Testis (tissue), 2 donors: ENCODE results near the gene SND1.

Experiments used
- CTCF ChIP-seq, 3 experiments: fragments of 450-650 bp in 2 of 3; fragments of 200-600 bp in 1 of 3; sonication (generic) in 1 of 3; IDR thresholded peaks; one replicate each; pipeline ENCODE4 v1.5.1; 2016 to 2019; ENCODE audit warnings: antibody characterized with exemption in 3 of 3, mild to moderate bottlenecking in 2 of 3, moderate library complexity in 1 of 3
- POLR2A ChIP-seq: fragments of 450-650 bp; IDR thresholded peaks from one replicate; pipeline ENCODE4 v1.6.1; 2017; ENCODE audit warnings: antibody characterized with exemption, mild to moderate bottlenecking, moderate library complexity

GRCh38 chr7:127896659-127897058 is 244.7 kb downstream of the SND1 start:
- TF ChIP-seq CTCF (IDR thresholded peaks at IDR 0.05) = no peak
- no peak for TF ChIP-seq POLR2A
